Measurements from ENCODE around the gene ZNF526.
A peak's percentile ranks its signal among the peaks of the same experiment; 100 is the strongest.

ZNF526 gene

DNA sequence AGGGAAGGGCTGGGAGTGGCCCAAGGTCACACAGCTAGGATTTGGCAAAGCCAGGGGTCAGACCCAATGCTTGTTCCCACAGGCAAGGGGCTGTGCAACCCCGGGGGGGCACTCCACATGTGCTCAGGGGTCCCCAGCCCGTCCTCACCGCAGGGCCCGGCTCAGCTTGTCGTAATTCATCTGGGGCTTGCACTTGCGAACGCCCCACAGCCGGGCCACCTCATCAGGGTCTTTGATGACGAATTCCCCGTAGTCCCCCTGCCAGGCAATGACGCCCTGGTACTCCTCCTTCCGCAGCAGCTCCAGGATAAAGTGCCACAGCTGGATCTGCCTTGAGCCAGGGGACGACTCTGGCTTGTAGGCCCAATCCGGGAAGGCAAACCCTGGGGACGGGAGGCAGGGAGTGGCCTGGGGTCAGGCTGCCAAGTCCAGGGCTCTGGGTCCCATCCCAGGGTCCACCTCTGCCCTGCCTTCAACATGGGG lies 30.1 kb downstream of the ZNF526 start:
- TF ChIP-seq, protein P1, sequence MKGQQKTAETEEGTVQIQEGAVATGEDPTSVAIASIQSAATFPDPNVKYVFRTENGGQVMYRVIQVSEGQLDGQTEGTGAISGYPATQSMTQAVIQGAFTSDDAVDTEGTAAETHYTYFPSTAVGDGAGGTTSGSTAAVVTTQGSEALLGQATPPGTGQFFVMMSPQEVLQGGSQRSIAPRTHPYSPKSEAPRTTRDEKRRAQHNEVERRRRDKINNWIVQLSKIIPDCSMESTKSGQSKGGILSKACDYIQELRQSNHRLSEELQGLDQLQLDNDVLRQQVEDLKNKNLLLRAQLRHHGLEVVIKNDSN (IDR thresholded peaks at IDR 0.05) = no peak
- TF ChIP-seq FOXM1 (IDR thresholded peaks at IDR 0.05; ENCODE audit: borderline replicate concordance, low read depth) = no peak
- TF ChIP-seq, protein P2, sequence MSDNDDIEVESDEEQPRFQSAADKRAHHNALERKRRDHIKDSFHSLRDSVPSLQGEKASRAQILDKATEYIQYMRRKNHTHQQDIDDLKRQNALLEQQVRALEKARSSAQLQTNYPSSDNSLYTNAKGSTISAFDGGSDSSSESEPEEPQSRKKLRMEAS (IDR thresholded peaks at IDR 0.05) = no peak

DNA sequence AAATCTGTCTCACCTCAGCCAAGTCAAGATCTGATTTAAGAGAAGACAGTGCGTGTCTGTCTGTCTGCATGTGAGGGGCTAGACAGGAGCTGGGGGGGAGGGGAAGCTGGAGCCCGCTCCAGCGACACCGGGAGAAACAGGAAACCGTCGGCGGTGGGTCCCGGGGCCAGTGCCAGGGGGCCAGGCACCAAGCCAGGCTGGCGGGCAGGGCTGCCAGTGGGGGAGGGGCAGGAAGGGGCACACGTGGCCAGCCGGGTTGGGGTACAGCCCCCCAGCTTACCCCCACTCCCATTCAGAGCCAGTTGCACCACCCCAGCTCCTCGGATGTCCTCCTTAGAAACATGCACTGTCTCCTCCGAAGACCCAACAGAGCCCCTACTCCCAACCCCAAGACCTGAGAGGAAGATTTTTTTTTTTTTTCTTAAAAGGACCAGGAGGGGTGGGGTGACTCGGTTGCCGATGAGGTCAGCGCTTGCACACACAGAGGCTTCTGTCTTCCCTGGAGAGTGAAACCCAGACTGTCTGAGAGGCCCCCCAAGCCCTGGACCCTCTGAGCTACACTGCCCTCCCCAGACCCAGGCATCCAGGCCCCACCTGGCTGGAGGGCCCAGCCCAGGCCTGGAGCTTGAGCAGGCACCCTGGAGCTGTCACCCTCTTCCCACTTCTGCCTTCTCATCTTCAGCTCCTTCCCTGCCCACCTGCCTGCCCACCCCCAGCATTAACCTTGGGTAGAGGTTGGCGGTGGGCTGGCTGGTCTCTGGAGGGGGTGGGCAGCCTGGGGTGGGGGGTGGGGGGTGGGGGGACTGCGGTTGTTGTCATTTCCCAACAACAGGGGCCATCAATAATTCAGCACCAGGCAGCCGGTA lies 30.8 kb downstream of the ZNF526 start:
- TF ChIP-seq RAD21 (IDR thresholded peaks at IDR 0.05; ENCODE audit: low read depth) = no peak
- no peak for TF ChIP-seq ZBTB7A (IDR thresholded peaks at IDR 0.05; ENCODE audit: low read depth)
- TF ChIP-seq, protein P3, sequence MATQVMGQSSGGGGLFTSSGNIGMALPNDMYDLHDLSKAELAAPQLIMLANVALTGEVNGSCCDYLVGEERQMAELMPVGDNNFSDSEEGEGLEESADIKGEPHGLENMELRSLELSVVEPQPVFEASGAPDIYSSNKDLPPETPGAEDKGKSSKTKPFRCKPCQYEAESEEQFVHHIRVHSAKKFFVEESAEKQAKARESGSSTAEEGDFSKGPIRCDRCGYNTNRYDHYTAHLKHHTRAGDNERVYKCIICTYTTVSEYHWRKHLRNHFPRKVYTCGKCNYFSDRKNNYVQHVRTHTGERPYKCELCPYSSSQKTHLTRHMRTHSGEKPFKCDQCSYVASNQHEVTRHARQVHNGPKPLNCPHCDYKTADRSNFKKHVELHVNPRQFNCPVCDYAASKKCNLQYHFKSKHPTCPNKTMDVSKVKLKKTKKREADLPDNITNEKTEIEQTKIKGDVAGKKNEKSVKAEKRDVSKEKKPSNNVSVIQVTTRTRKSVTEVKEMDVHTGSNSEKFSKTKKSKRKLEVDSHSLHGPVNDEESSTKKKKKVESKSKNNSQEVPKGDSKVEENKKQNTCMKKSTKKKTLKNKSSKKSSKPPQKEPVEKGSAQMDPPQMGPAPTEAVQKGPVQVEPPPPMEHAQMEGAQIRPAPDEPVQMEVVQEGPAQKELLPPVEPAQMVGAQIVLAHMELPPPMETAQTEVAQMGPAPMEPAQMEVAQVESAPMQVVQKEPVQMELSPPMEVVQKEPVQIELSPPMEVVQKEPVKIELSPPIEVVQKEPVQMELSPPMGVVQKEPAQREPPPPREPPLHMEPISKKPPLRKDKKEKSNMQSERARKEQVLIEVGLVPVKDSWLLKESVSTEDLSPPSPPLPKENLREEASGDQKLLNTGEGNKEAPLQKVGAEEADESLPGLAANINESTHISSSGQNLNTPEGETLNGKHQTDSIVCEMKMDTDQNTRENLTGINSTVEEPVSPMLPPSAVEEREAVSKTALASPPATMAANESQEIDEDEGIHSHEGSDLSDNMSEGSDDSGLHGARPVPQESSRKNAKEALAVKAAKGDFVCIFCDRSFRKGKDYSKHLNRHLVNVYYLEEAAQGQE (IDR thresholded peaks at IDR 0.05; ENCODE audit: low read depth) = no peak
- no peak for TF ChIP-seq YY1 (IDR thresholded peaks at IDR 0.05; ENCODE audit: low read depth)
- no peak for TF ChIP-seq CEBPB (IDR thresholded peaks at IDR 0.05)
- TF ChIP-seq, protein P2 (IDR thresholded peaks at IDR 0.05) = no peak
- TF ChIP-seq, protein P1 (IDR thresholded peaks at IDR 0.05) = no peak
- no peak for TF ChIP-seq TCF12 (IDR thresholded peaks at IDR 0.05; ENCODE audit: low read depth)
- no peak for TF ChIP-seq TEAD4 (IDR thresholded peaks at IDR 0.05)
- no peak for TF ChIP-seq CREB1 (IDR thresholded peaks at IDR 0.05; ENCODE audit: low read depth)
- TF ChIP-seq TAF1 (IDR thresholded peaks at IDR 0.05; ENCODE audit: low read depth) = no peak
- no peak for TF ChIP-seq EP300 (IDR thresholded peaks at IDR 0.05; ENCODE audit: borderline replicate concordance)
- no peak for TF ChIP-seq NFIC (IDR thresholded peaks at IDR 0.05)
- no peak for TF ChIP-seq EGR1 (IDR thresholded peaks at IDR 0.05)
- no peak for TF ChIP-seq FOXM1 (IDR thresholded peaks at IDR 0.05; ENCODE audit: borderline replicate concordance, low read depth)

DNA sequence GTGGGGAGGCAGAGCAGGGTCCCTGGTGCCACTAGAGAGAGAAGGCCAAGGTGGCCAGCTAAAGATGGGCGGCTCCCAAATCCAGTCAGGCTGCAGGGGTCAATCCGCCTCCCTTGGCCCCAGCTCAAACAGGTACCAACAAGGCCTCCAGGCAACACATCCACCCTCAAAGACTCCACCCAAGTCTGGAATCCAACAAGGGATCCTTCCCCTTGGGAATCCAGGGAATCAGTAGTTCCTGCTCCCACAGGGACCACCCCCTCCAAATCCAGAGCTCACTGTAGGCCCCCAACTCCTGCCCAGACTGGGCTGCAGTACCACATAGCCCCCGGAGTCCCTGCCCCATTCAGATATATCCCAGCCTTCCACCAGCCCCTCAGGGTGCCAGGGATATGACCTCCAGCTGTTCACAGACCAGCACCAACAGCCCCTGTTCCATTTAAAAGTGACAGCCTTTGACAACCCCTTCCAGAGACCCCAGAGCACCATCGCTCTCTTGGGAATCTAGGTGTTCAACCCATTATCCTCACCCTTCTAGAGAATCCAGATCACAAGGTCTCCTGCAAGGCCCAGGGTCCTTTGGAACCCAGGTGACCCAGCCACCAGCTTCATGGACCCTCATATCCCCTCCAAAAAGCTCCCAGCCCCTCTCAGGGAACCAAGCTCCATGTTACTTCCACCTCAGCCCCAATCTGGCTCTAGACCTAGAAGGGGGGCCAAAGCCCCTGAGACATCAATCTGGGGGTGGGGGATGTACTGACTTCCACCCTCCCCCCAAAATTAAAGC lies 31.7 kb downstream of the ZNF526 start:
- TF ChIP-seq EP300 (IDR thresholded peaks at IDR 0.05; ENCODE audit: borderline replicate concordance) (no peak), ZBTB7A (IDR thresholded peaks at IDR 0.05; ENCODE audit: low read depth) (0 out of 2 replicates have a peak, but pooled peaks have one; percentile 2)

DNA sequence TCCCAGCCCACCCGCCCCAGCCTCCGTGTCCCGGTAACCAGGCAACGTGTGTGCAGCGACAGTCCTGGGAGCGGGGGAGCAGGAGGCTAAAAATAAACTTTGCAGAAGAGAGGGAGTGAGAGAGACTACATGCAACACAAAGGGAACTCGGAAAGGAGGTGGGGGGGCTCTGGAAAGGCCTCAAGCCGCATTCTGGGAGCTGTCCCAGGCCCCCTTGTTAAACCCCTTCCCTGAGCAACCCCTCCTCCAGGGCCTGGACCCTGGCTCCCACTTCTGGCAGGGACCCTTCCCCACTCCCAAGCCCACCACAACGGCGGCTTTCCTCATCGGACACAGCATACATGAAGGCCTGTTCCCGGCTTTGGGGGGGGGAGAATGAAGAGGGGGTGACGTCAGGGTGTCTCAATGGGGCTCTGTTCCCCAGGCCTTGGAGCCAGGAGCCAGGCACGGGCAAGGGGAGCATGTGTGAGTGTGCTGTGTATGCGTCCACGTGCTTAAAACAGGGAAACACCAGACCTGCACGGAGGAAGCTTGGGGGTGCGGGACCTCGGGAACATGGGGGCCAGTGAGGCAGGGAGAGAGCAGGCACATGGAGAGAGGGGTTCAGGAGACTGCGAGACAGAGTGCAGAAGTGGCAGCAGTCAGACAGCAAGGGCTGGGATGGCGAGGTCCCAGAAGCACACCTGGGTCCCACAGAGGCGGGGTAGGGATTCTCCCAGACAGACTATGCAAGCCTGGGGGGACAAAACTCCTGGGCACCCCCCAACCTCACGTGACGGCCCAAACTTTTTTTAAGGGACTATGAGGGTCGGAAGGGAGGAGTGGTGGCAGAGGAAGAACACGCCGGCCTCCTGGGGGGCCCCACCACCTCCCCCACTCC lies 32.5 kb downstream of the ZNF526 start:
- TF ChIP-seq RAD21 (IDR thresholded peaks at IDR 0.05; ENCODE audit: low read depth) (no peak), EP300 (IDR thresholded peaks at IDR 0.05; ENCODE audit: borderline replicate concordance) (no peak), TCF12 (IDR thresholded peaks at IDR 0.05; ENCODE audit: low read depth) (no peak), EGR1 (IDR thresholded peaks at IDR 0.05) (no peak), NFIC (IDR thresholded peaks at IDR 0.05) (no peak), CREB1 (IDR thresholded peaks at IDR 0.05; ENCODE audit: low read depth) (no peak), TEAD4 (IDR thresholded peaks at IDR 0.05) (no peak), TAF1 (IDR thresholded peaks at IDR 0.05; ENCODE audit: low read depth) (no peak), ZBTB7A (IDR thresholded peaks at IDR 0.05; ENCODE audit: low read depth) (no peak), YY1 (IDR thresholded peaks at IDR 0.05; ENCODE audit: low read depth) (no peak), FOXM1 (IDR thresholded peaks at IDR 0.05; ENCODE audit: borderline replicate concordance, low read depth) (no peak), CEBPB (IDR thresholded peaks at IDR 0.05) (no peak)
- TF ChIP-seq, protein P3 (IDR thresholded peaks at IDR 0.05; ENCODE audit: low read depth) = no peak
- TF ChIP-seq, protein P1 (IDR thresholded peaks at IDR 0.05) = no peak
- TF ChIP-seq, protein P2 (IDR thresholded peaks at IDR 0.05) = no peak

Data from Ishikawa (cell line).